ENCODE data around the gene ZNF783. TPM values are rescaled to one million over a fixed set of nuclear protein-coding genes. Genes with fewer than 3 reads are reported as not detected.
A peak's percentile ranks its signal among the peaks of the same experiment; 100 is the strongest.

ZNF783 gene
- 10 to 100 TPM; 42.6 to 43.5 TPM for total RNA-seq
- polyA plus RNA-seq, result 1 to 10 TPM; 2.7 to 8.0 TPM

DNA sequence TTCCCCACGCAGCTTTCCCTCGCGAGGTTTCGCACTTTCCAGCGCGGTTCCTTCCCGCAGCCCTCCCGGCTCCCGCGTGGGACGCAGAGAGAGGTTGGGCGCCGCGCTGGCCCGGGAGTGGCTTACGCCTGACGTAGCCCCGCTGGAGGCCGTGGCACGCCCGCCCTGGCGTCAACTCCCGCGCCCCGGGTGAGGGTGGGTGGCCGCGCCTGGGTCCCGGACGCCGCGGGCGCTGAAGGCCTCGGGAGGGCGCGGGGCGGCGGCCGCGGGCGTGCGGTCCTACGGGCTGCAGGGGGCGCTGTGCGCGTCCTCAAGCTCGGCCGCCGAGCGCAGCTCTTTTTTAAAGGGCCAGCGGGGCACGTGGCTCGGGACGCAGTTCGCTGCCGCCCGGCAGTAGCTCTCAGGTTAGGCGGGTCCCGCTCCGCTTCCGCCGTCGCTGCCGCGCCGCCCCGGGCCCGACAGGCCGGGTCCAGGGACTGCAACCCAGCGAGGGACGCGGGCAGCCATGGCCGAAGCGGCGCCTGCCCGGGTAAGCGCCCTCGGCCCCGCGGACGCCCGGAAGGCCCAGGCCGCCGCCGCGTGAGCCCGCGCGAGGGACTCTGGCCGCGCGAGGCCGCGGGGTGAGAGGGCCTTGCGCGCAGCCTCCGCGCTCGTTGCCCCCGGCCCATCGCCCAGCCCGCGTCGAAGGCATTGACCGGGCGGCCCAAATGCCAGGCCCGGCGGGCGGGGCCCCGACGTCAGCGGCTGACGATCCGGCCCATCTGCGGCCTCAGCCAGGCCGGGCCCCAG, at the start of gene ZNF783:
Gene ZNF783 (plus strand): TSS at position 368 of the 789 bp plus-strand sequence. CDS start 138 bp downstream, at position 506.
- POLR2A ChIA-PET (ENCODE audit: partially characterized antibody), result interaction anchor here (0.9 to 4.9 kb wide), 17 partner anchors 8 to 362 kb away, joined by 3 to 102 read pairs (median 6); partner anchors contain the start of genes ZNF282, ZNF398, ZNF425 and ZNF777
- intact Hi-C loops (cut with micrococcal nuclease), result loop anchor here (1.0 to 10.0 kb wide), 5 partner anchors 23 to 277 kb away; partner anchors contain the start of genes ZNF212 and ZNF746
- H3K4me1 Mint-ChIP-seq, result peaks cover 13 to 33% (median 21%) of the 10 kb centered on the region in 4 donors
- H3K27ac Mint-ChIP-seq, result peak within 1 kb of the TSS; percentile 87 to 95 (median 92)
- H3K27me3 Mint-ChIP-seq, result no peaks in the 10 kb centered on the region
- peaks cover 8 to 21% of the 10 kb centered on the region in 2 donors for H3K36me3 Mint-ChIP-seq
- peaks cover 8% of the 10 kb centered on the region for H3K36me3 ChIP-seq (ENCODE audit: insufficient read depth, low read length)
- CTCF ChIA-PET (ENCODE audit: partially characterized antibody), result interaction anchor here (0.7 to 4.3 kb wide), 13 partner anchors 10 to 363 kb away, joined by 3 to 63 read pairs (median 5); partner anchors contain the start of genes PDIA4, ZNF212 and ZNF777
- H3K9me3 ChIP-seq (ENCODE audit: control insufficient read depth in 1 of 2, low read length in 2 of 2), result no peaks in the 10 kb centered on the region
- H3K9me3 Mint-ChIP-seq, result no peaks in the 10 kb centered on the region
- peak within 1 kb of the TSS; percentile 68 for H3K27ac ChIP-seq (ENCODE audit: low read depth, low read length)
- H3K4me3 Mint-ChIP-seq, result peak within 1 kb of the TSS; percentile 84 to 92 (median 87)
- DNase-seq, result peak; percentile 84 to 89 (median 87)
- H3K4me1 ChIP-seq (ENCODE audit: insufficient read depth, low read length), result peaks cover 25% of the 10 kb centered on the region
- H3K27me3 ChIP-seq (ENCODE audit: insufficient read depth, low read length), result no peaks in the 10 kb centered on the region
- peak within 1 kb of the TSS; percentile 52 to 61 for H3K4me3 ChIP-seq (ENCODE audit: low read length in 2 of 2)

GRCh38 chr7:149214020-149214720, 47.8 kb upstream of the ZNF783 start:
- Mint-ChIP-seq H3K27ac (peak overlapping the region in 2 of 7 donors; percentile 25 to 52), H3K9me3 (no peaks in the 10 kb centered on the region), H3K4me1 (peaks cover 5 to 11% (median 10%) of the 10 kb centered on the region in 4 donors), H3K36me3 (peaks cover 55 to 82% of the 10 kb centered on the region in 2 donors), H3K27me3 (no peaks in the 10 kb centered on the region), H3K4me3 (no peak overlapping the region)
- no peaks in the 10 kb centered on the region for H3K9me3 ChIP-seq (ENCODE audit: control insufficient read depth in 1 of 2, low read length in 2 of 2)
- H3K27me3 ChIP-seq (ENCODE audit: insufficient read depth, low read length), result no peaks in the 10 kb centered on the region
- peaks cover 5% of the 10 kb centered on the region for H3K4me1 ChIP-seq (ENCODE audit: insufficient read depth, low read length)
- intact Hi-C loops (cut with micrococcal nuclease), result no loop called here
- no peak overlapping the region for H3K4me3 ChIP-seq (ENCODE audit: low read length in 2 of 2)
- H3K27ac ChIP-seq (ENCODE audit: low read depth, low read length), result no peak overlapping the region
- no peak for DNase-seq
- CTCF ChIA-PET (ENCODE audit: partially characterized antibody), result no interaction called here
- peaks cover 56% of the 10 kb centered on the region for H3K36me3 ChIP-seq (ENCODE audit: insufficient read depth, low read length)
- POLR2A ChIA-PET (ENCODE audit: partially characterized antibody), result no interaction called here

- peaks cover 0 to 3% (median under 1%) of the 10 kb centered on the region in 4 donors for H3K4me1 Mint-ChIP-seq
- H3K27me3 Mint-ChIP-seq, result no peaks in the 10 kb centered on the region
- no peaks in the 10 kb centered on the region for H3K27me3 ChIP-seq (ENCODE audit: insufficient read depth, low read length)
- no peak overlapping the region for H3K4me3 Mint-ChIP-seq
- no peaks in the 10 kb centered on the region for H3K9me3 Mint-ChIP-seq
- ChIA-PET CTCF (ENCODE audit: partially characterized antibody) (no interaction called here), POLR2A (ENCODE audit: partially characterized antibody) (no interaction called here)
- H3K4me1 ChIP-seq (ENCODE audit: insufficient read depth, low read length), result no peaks in the 10 kb centered on the region
- intact Hi-C loops (cut with micrococcal nuclease), result no loop called here
- H3K27ac ChIP-seq (ENCODE audit: low read depth, low read length), result no peak overlapping the region
- peaks cover 51 to 76% of the 10 kb centered on the region in 2 donors for H3K36me3 Mint-ChIP-seq
- no peak for DNase-seq
- H3K9me3 ChIP-seq (ENCODE audit: control insufficient read depth in 1 of 2, low read length in 2 of 2), result no peaks in the 10 kb centered on the region
- peaks cover 46% of the 10 kb centered on the region for H3K36me3 ChIP-seq (ENCODE audit: insufficient read depth, low read length)
- no peak overlapping the region for H3K4me3 ChIP-seq (ENCODE audit: low read length in 2 of 2)
- H3K27ac Mint-ChIP-seq, result peak overlapping the region in 1 of 7 donors; percentile 19
Observed at GRCh38 chr7:149216402-149216801, 45.6 kb upstream of the ZNF783 start.

DNA sequence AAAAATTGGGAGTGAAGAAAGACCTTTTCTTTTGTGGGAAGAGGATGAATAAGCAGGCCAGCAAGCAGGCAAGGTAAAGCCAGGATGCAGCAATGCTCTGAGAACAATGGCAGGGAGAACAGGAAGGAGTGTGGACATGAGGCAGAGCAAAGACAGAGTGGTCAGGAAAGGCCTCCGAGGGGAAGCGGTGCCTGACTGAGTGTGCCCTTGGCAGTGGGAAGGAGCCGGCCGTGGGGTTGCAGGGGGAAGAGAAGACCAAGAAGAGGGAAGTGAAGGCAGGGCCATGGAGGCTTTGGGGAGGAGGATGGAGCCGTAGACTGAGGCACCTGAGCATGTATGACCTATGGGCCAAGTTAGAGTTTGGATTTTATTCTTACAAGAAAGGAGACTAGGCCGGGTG, 44.4 kb upstream of the ZNF783 start:
- no peaks in the 10 kb centered on the region for H3K9me3 ChIP-seq (ENCODE audit: control insufficient read depth in 1 of 2, low read length in 2 of 2)
- H3K27ac Mint-ChIP-seq, result peak overlapping the region in 3 of 7 donors; percentile 52 to 91 (median 72)

DNA sequence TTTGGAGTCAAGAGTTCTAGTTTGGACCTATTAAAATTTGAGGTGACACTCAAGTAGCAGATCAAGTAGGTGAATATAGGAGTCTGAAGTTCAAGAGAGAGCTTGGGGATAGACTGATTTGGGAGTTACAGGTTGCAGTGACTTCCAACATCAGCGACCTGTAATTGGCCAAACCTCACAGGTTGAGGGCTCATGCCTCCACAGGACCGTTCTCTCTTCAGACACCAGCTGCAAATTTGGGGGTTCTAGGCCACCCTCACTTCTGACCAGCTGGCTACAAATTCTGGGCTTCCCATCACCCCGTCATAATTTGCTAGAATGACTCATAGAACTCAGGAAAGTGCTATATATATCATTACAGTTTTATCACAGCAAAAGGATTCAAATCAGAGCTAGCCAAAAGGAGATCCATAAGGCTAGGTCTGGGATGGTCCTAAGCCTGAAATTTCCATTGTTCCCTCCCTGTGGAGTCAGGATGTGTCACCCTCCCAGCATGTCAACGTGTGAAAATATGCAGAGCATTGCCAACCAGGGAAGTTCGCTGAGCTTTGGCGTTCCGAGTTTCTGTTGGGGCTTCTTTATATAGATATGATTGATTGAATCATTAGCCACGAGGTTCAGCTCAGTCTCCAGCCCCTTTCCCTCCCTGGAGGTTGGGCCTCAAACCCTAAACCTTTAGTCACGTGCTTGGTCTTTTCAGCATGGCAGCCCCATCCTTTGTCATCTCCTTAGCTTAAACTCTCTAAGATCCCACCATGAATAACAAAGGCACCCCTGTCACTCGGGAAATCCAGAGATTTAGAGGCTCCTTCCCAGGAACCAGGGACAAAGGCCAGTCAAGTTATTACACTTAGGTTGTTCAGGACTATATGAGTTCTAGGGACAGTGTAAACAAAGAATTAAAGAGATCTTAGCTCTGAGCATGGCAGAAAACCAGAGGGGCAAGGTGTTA, 43.3 kb upstream of the ZNF783 start:
- H3K36me3 Mint-ChIP-seq, result peaks cover 48 to 72% of the 10 kb centered on the region in 2 donors
- peak overlapping the region in 2 of 7 donors; percentile 39 to 66 for H3K27ac Mint-ChIP-seq
- CTCF ChIA-PET (ENCODE audit: partially characterized antibody), result interaction anchor here (0.7 to 1.5 kb wide), 4 partner anchors 24 to 203 kb away, joined by 3 read pairs; partner anchors contain the start of genes ZNF282 and ZNF398
- Histone ChIP-seq H3K4me1 (ENCODE audit: insufficient read depth, low read length) (no peaks in the 10 kb centered on the region), H3K36me3 (ENCODE audit: insufficient read depth, low read length) (peaks cover 31% of the 10 kb centered on the region), H3K9me3 (ENCODE audit: control insufficient read depth in 1 of 2, low read length in 2 of 2) (no peaks in the 10 kb centered on the region), H3K27me3 (ENCODE audit: insufficient read depth, low read length) (no peaks in the 10 kb centered on the region), H3K27ac (ENCODE audit: low read depth, low read length) (no peak overlapping the region), H3K4me3 (ENCODE audit: low read length in 2 of 2) (no peak overlapping the region)
- no peak overlapping the region for H3K4me3 Mint-ChIP-seq
- DNase-seq, result no peak
- H3K4me1 Mint-ChIP-seq, result peaks cover 0 to 3% (median under 1%) of the 10 kb centered on the region in 4 donors
- POLR2A ChIA-PET (ENCODE audit: partially characterized antibody), result no interaction called here
- no peaks in the 10 kb centered on the region for H3K9me3 Mint-ChIP-seq
- H3K27me3 Mint-ChIP-seq, result no peaks in the 10 kb centered on the region
- intact Hi-C loops (cut with micrococcal nuclease), result no loop called here

More for the DNA sequence above, 44.4 kb upstream of the ZNF783 start:
- Histone ChIP-seq H3K4me3 (ENCODE audit: low read length in 2 of 2) (no peak overlapping the region), H3K36me3 (ENCODE audit: insufficient read depth, low read length) (peaks cover 42% of the 10 kb centered on the region), H3K27me3 (ENCODE audit: insufficient read depth, low read length) (no peaks in the 10 kb centered on the region), H3K27ac (ENCODE audit: low read depth, low read length) (no peak overlapping the region), H3K4me1 (ENCODE audit: insufficient read depth, low read length) (no peaks in the 10 kb centered on the region)
- POLR2A ChIA-PET (ENCODE audit: partially characterized antibody), result no interaction called here
- H3K36me3 Mint-ChIP-seq, result peaks cover 52 to 75% of the 10 kb centered on the region in 2 donors
- H3K9me3 Mint-ChIP-seq, result no peaks in the 10 kb centered on the region
- peaks cover 0 to 3% (median under 1%) of the 10 kb centered on the region in 4 donors for H3K4me1 Mint-ChIP-seq
- peak overlapping the region in 1 of 8 donors; percentile 57 for H3K4me3 Mint-ChIP-seq
- intact Hi-C loops (cut with micrococcal nuclease), result no loop called here
- CTCF ChIA-PET (ENCODE audit: partially characterized antibody), result interaction anchor here (0.8 kb wide), 1 partner anchor 22 kb away, joined by 4 read pairs; the partner anchor contains the start of gene ZNF282
- H3K27me3 Mint-ChIP-seq, result no peaks in the 10 kb centered on the region
- DNase-seq, result no peak

GRCh38 chr7:149220534-149220933, 41.5 kb upstream of the ZNF783 start:
- Mint-ChIP-seq H3K4me3 (no peak overlapping the region), H3K4me1 (peaks cover 0 to 3% (median under 1%) of the 10 kb centered on the region in 4 donors), H3K36me3 (peaks cover 50 to 62% of the 10 kb centered on the region in 2 donors), H3K27ac (no peak overlapping the region), H3K27me3 (no peaks in the 10 kb centered on the region), H3K9me3 (no peaks in the 10 kb centered on the region)
- Histone ChIP-seq H3K27ac (ENCODE audit: low read depth, low read length) (no peak overlapping the region), H3K36me3 (ENCODE audit: insufficient read depth, low read length) (peaks cover 17% of the 10 kb centered on the region), H3K4me1 (ENCODE audit: insufficient read depth, low read length) (no peaks in the 10 kb centered on the region), H3K4me3 (ENCODE audit: low read length in 2 of 2) (no peak overlapping the region), H3K9me3 (ENCODE audit: control insufficient read depth in 1 of 2, low read length in 2 of 2) (no peaks in the 10 kb centered on the region), H3K27me3 (ENCODE audit: insufficient read depth, low read length) (no peaks in the 10 kb centered on the region)
- intact Hi-C loops (cut with micrococcal nuclease), result no loop called here
- ChIA-PET CTCF (ENCODE audit: partially characterized antibody) (no interaction called here), POLR2A (ENCODE audit: partially characterized antibody) (no interaction called here)
- DNase-seq, result no peak
